ENCODE measurements around the gene SYNE2. TPM values are rescaled to one million over a fixed set of nuclear protein-coding genes. Genes with fewer than 3 reads are reported as not detected.

Gene SYNE2
- total and polyA plus RNA-seq, 2 donors (not counting 1 experiment from before 2014, with no cell fraction given), result 3.1 to 15.4 TPM

DNA sequence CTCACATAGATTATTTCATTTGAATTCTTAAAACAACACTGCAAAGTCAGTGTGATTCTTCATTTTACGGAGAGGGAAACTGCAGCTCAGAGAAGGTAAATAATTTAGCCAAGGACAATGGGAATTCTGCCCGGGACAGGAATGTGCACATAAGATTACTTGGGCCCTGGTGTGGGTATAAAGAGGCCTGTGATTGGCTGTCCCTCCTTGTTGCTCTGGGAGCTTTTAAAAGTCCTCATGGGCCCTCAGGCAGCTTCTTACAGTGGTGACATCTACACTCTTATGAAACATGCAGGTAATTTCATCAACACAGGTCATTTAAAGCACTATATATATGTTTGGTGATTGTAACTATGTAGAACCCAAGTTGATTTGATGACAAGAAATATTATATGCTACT lies 341.0 kb downstream of the SYNE2 start:
- no peaks in the 10 kb centered on the region for H3K36me3 ChIP-seq (ENCODE audit: control insufficient read depth, insufficient read depth, low read length)
- no peak overlapping the region for H2AFZ ChIP-seq (ENCODE audit: low read length)
- no peaks in the 10 kb centered on the region for H3K9me3 ChIP-seq (ENCODE audit: control insufficient read depth, insufficient read depth, low read depth, low read length)
- no peaks in the 10 kb centered on the region for H3K27me3 ChIP-seq (ENCODE audit: control insufficient read depth, insufficient read depth, low read length)
- no peak for DNase-seq (ENCODE audit: low read depth in 2 of 2)
- no peak overlapping the region for H3K4me2 ChIP-seq (ENCODE audit: extremely low read depth, insufficient read depth, low read length)
- H3K79me2 ChIP-seq (ENCODE audit: control insufficient read depth, insufficient read depth, low read length), result no peaks in the 10 kb centered on the region
- no peaks in the 10 kb centered on the region for H3K4me1 ChIP-seq (ENCODE audit: control insufficient read depth, extremely low read depth, insufficient read depth, low read length)
- no peaks in the 10 kb centered on the region for H4K20me1 ChIP-seq (ENCODE audit: control insufficient read depth, extremely low read depth, insufficient read depth, low read length)
- no peak overlapping the region for H3K27ac ChIP-seq (ENCODE audit: insufficient read depth, low read length)
- no peak for TF ChIP-seq EZH2 (IDR thresholded peaks at IDR 0.05; ENCODE audit: low read length, missing control alignments)
- TF ChIP-seq CTCF (conservative IDR thresholded peaks at IDR 0.05 in 1 of 2, IDR thresholded peaks at IDR 0.05 in 1 of 2; ENCODE audit: low read depth in 1 of 2, low read length in 2 of 2), result no peak
- no peak overlapping the region for H3K9ac ChIP-seq (ENCODE audit: insufficient read depth, low read length)
- H3K4me3 ChIP-seq (replicated peaks in 1 of 4; ENCODE audit: control extremely low read depth in 1 of 4, insufficient read depth in 1 of 4, low read depth in 3 of 4, low read length in 4 of 4), result no peak overlapping the region

DNA sequence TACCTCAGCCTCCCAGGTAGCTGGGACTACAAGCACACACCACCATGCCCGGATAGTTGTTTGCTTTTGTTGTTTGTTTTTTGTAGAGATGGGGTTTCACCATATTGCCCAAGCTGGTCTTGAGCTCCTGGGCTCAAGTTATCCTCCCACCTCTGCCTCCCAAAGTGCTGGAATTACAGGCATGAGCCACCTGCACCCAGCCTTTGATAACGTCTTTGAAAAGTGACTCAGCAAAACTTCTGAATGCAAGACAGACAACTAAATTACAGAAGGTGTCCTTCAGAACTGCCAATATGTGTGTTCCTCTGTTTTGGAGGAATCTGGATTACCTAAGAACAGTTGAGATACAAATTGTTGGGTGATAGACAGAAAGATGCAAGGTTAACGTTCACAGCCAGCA lies 341.6 kb downstream of the SYNE2 start:
- Histone ChIP-seq H2AFZ (ENCODE audit: low read length) (no peak overlapping the region), H3K36me3 (ENCODE audit: control insufficient read depth, insufficient read depth, low read length) (no peaks in the 10 kb centered on the region), H3K79me2 (ENCODE audit: control insufficient read depth, insufficient read depth, low read length) (no peaks in the 10 kb centered on the region), H3K27me3 (ENCODE audit: control insufficient read depth, insufficient read depth, low read length) (no peaks in the 10 kb centered on the region), H3K9me3 (ENCODE audit: control insufficient read depth, insufficient read depth, low read depth, low read length) (no peaks in the 10 kb centered on the region), H3K9ac (ENCODE audit: insufficient read depth, low read length) (no peak overlapping the region), H3K4me1 (ENCODE audit: control insufficient read depth, extremely low read depth, insufficient read depth, low read length) (no peaks in the 10 kb centered on the region), H4K20me1 (ENCODE audit: control insufficient read depth, extremely low read depth, insufficient read depth, low read length) (no peaks in the 10 kb centered on the region), H3K27ac (ENCODE audit: insufficient read depth, low read length) (no peak overlapping the region), H3K4me2 (ENCODE audit: extremely low read depth, insufficient read depth, low read length) (no peak overlapping the region), H3K4me3 (replicated peaks in 1 of 4; ENCODE audit: control extremely low read depth in 1 of 4, insufficient read depth in 1 of 4, low read depth in 3 of 4, low read length in 4 of 4) (no peak overlapping the region)
- DNase-seq (ENCODE audit: low read depth in 2 of 2), result no peak
- TF ChIP-seq EZH2 (IDR thresholded peaks at IDR 0.05; ENCODE audit: low read length, missing control alignments) (no peak), CTCF (conservative IDR thresholded peaks at IDR 0.05 in 1 of 2, IDR thresholded peaks at IDR 0.05 in 1 of 2; ENCODE audit: low read depth in 1 of 2, low read length in 2 of 2) (no peak)

- Histone ChIP-seq H3K9me3 (ENCODE audit: control insufficient read depth, insufficient read depth, low read depth, low read length) (no peaks in the 10 kb centered on the region), H3K4me3 (replicated peaks in 1 of 4; ENCODE audit: control extremely low read depth in 1 of 4, insufficient read depth in 1 of 4, low read depth in 3 of 4, low read length in 4 of 4) (no peak overlapping the region), H3K4me1 (ENCODE audit: control insufficient read depth, extremely low read depth, insufficient read depth, low read length) (no peaks in the 10 kb centered on the region)
Measured at GRCh38 chr14:64195199-64195598, 342.4 kb downstream of the SYNE2 start.

More at GRCh38 chr14:64195199-64195598, 342.4 kb downstream of the SYNE2 start:
- H3K79me2 ChIP-seq (ENCODE audit: control insufficient read depth, insufficient read depth, low read length), result no peaks in the 10 kb centered on the region
- H2AFZ ChIP-seq (ENCODE audit: low read length), result no peak overlapping the region
- no peak for DNase-seq (ENCODE audit: low read depth in 2 of 2)
- no peak overlapping the region for H3K9ac ChIP-seq (ENCODE audit: insufficient read depth, low read length)
- H3K27ac ChIP-seq (ENCODE audit: insufficient read depth, low read length), result no peak overlapping the region
- no peaks in the 10 kb centered on the region for H3K27me3 ChIP-seq (ENCODE audit: control insufficient read depth, insufficient read depth, low read length)
- H4K20me1 ChIP-seq (ENCODE audit: control insufficient read depth, extremely low read depth, insufficient read depth, low read length), result no peaks in the 10 kb centered on the region
- H3K36me3 ChIP-seq (ENCODE audit: control insufficient read depth, insufficient read depth, low read length), result no peaks in the 10 kb centered on the region
- H3K4me2 ChIP-seq (ENCODE audit: extremely low read depth, insufficient read depth, low read length), result no peak overlapping the region
- TF ChIP-seq CTCF (conservative IDR thresholded peaks at IDR 0.05 in 1 of 2, IDR thresholded peaks at IDR 0.05 in 1 of 2; ENCODE audit: low read depth in 1 of 2, low read length in 2 of 2) (no peak), EZH2 (IDR thresholded peaks at IDR 0.05; ENCODE audit: low read length, missing control alignments) (no peak)

Measured in fibroblast of lung (primary cell).